DND-41 (cell line): ENCODE measurements around the gene ALG9.
A peak's percentile ranks its signal among the peaks of the same experiment; 100 is the strongest.

ENCODE experiments used
- ATAC-seq: fragments of 200-7000 bp; cut with Tn5 transposase; 3 replicates; pipeline ENCODE4 v1.9.1; 2021; ENCODE audit warnings: low read depth; ENCODE audit not compliant: insufficient read depth
- DNase-seq: peaks from one replicate; pipeline ENCODE4 v3.0.0-alpha.2; 2020
- H2AFZ ChIP-seq: 2 replicates; pipeline ENCODE4 v1.6.0; 2012; ENCODE audit warnings: low read depth, low read length
- H3K27ac ChIP-seq: 2 replicates; pipeline ENCODE4 v1.5.1; 2012; ENCODE audit warnings: low read length, inconsistent platforms
- H3K27me3 ChIP-seq: fragments of 200-600 bp; sonication (generic); 2 replicates; pipeline ENCODE4 v1.6.0; 2012; ENCODE audit warnings: low read length, mild to moderate bottlenecking, inconsistent platforms; ENCODE audit not compliant: insufficient read depth, poor library complexity
- H3K36me3 ChIP-seq: 2 replicates; pipeline ENCODE4 v1.5.1; 2012; ENCODE audit warnings: low read length, inconsistent platforms; ENCODE audit not compliant: insufficient read depth
- H3K4me1 ChIP-seq: 2 replicates; pipeline ENCODE4 v1.5.1; 2012; ENCODE audit warnings: mild to moderate bottlenecking, low read length; ENCODE audit not compliant: insufficient read depth
- H3K4me2 ChIP-seq: 2 replicates; pipeline ENCODE4 v1.6.0; 2012; ENCODE audit warnings: mild to moderate bottlenecking, moderate library complexity, low read length, inconsistent platforms; ENCODE audit not compliant: insufficient read depth
- H3K4me3 ChIP-seq, 2 experiments: fragments of 200-600 bp in 1 of 2; shearing (Covaris generic) in 1 of 2; 2 replicates each; pipeline ENCODE4 v1.5.1; 2012 to 2016; ENCODE audit warnings: inconsistent platforms in 2 of 2, low read length in 2 of 2, mild to moderate bottlenecking in 2 of 2, low read depth in 1 of 2, moderate library complexity in 1 of 2
- H3K79me2 ChIP-seq: 2 replicates; pipeline ENCODE4 v1.6.0; 2012; ENCODE audit warnings: low read length, inconsistent platforms; ENCODE audit not compliant: insufficient read depth
- H3K9ac ChIP-seq: 2 replicates; pipeline ENCODE4 v1.6.0; 2012; ENCODE audit warnings: low read depth, mild to moderate bottlenecking, inconsistent platforms, low read length, moderate library complexity
- H3K9me3 ChIP-seq: 2 replicates; pipeline ENCODE4 v1.5.1; 2012; ENCODE audit warnings: low read length, moderate library complexity, mild to moderate bottlenecking, inconsistent platforms; ENCODE audit not compliant: insufficient read depth, severe bottlenecking
- H4K20me1 ChIP-seq: 2 replicates; pipeline ENCODE4 v1.6.0; 2012; ENCODE audit warnings: low read length; ENCODE audit not compliant: insufficient read depth
- CTCF ChIP-seq: IDR thresholded peaks from 2 replicates; pipeline ENCODE4 v1.5.1; 2012; ENCODE audit warnings: borderline replicate concordance, low read length, moderate library complexity, mild to moderate bottlenecking; ENCODE audit not compliant: poor library complexity, severe bottlenecking; ENCODE audit errors: extremely low read depth
- EZH2 ChIP-seq: IDR thresholded peaks from 3 replicates; pipeline ENCODE4 v1.6.1; 2012; ENCODE audit warnings: borderline replicate concordance, low read depth, mild to moderate bottlenecking, moderate library complexity, low read length, inconsistent platforms; ENCODE audit not compliant: severe bottlenecking

ALG9 gene

GRCh38 chr11:111764621-111765020, 106.8 kb downstream of the ALG9 start:
- Histone ChIP-seq H3K4me1 (peaks cover 32% of the 10 kb centered on the region), H2AFZ (no peak overlapping the region), H3K79me2 (peaks cover 43% of the 10 kb centered on the region), H3K4me2 (peak overlapping the region; percentile 82), H4K20me1 (peaks cover 19% of the 10 kb centered on the region; the same call in 1 of the 2 replicates), H3K9ac (peak overlapping the region; percentile 68), H3K36me3 (peaks cover 52% of the 10 kb centered on the region), H3K9me3 (no peaks in the 10 kb centered on the region), H3K27ac (no peak overlapping the region; the same call in 1 of the 2 replicates), H3K4me3 (peak overlapping the region in 1 of 2 experiments; percentile 95; a peak in 2 of 4 replicates), H3K27me3 (no peaks in the 10 kb centered on the region)
- TF ChIP-seq CTCF (no peak), EZH2 (no peak)
- ATAC-seq (no peak), DNase-seq (no peak)

GRCh38 chr11:111762981-111763643, 108.3 kb downstream of the ALG9 start:
- peaks cover 43% of the 10 kb centered on the region for H3K79me2 ChIP-seq
- no peaks in the 10 kb centered on the region for H3K27me3 ChIP-seq
- ATAC-seq (no peak), DNase-seq (no peak)
- no peak overlapping the region for H3K9ac ChIP-seq
- H3K4me3 ChIP-seq, result no peak overlapping the region
- H2AFZ ChIP-seq, result no peak overlapping the region
- peaks cover 67% of the 10 kb centered on the region for H3K36me3 ChIP-seq
- H4K20me1 ChIP-seq, result peaks cover 19% of the 10 kb centered on the region; the same call in 1 of the 2 replicates
- peak overlapping the region; percentile 24; the same call in 1 of the 2 replicates for H3K4me2 ChIP-seq
- H3K27ac ChIP-seq, result no peak overlapping the region
- peaks cover 32% of the 10 kb centered on the region for H3K4me1 ChIP-seq
- no peak for TF ChIP-seq EZH2
- no peak for TF ChIP-seq CTCF
- H3K9me3 ChIP-seq, result no peaks in the 10 kb centered on the region

GRCh38 chr11:111762526-111762925, 108.9 kb downstream of the ALG9 start:
- H3K27me3 ChIP-seq, result no peaks in the 10 kb centered on the region
- H2AFZ ChIP-seq, result no peak overlapping the region
- H4K20me1 ChIP-seq, result peaks cover 19% of the 10 kb centered on the region; the same call in 1 of the 2 replicates
- H3K36me3 ChIP-seq, result peaks cover 73% of the 10 kb centered on the region
- ATAC-seq (no peak), DNase-seq (no peak)
- no peak overlapping the region for H3K27ac ChIP-seq
- H3K4me3 ChIP-seq, result no peak overlapping the region
- H3K9me3 ChIP-seq, result no peaks in the 10 kb centered on the region
- no peak overlapping the region for H3K9ac ChIP-seq
- H3K79me2 ChIP-seq, result peaks cover 43% of the 10 kb centered on the region
- H3K4me1 ChIP-seq, result peaks cover 32% of the 10 kb centered on the region
- no peak for TF ChIP-seq CTCF
- no peak for TF ChIP-seq EZH2
- H3K4me2 ChIP-seq, result no peak overlapping the region
